ENCODE results near the gene RPL26.
"Not testable (repeated sequence)": the region's sequence is repeated elsewhere in the genome, so short reads cannot be mapped to it uniquely, and the experiment has no call there.

Gene RPL26

GRCh38 chr17:8406174-8406573 is 23.2 kb upstream of the RPL26 start:
- DNase-seq (ENCODE audit: low spot score in 2 of 2) (no peak), ATAC-seq (no peak)
- Mint-ChIP-seq H3K9me3 (no peaks in the 10 kb centered on the region), H3K27ac (no peak overlapping the region), H3K4me3 (no peak overlapping the region), H3K4me1 (no peaks in the 10 kb centered on the region), H3K36me3 (no peaks in the 10 kb centered on the region)

- no peak overlapping the region for H3K27ac Mint-ChIP-seq
- H3K36me3 Mint-ChIP-seq, result no peaks in the 10 kb centered on the region
- no peak for ATAC-seq
- H3K4me1 Mint-ChIP-seq, result no peaks in the 10 kb centered on the region
- H3K9me3 Mint-ChIP-seq, result no peaks in the 10 kb centered on the region
- no peak for DNase-seq (ENCODE audit: low spot score in 2 of 2)
- no peak overlapping the region for H3K4me3 Mint-ChIP-seq
Measured at GRCh38 chr17:8405499-8406016, 22.6 kb upstream of the RPL26 start.

DNA sequence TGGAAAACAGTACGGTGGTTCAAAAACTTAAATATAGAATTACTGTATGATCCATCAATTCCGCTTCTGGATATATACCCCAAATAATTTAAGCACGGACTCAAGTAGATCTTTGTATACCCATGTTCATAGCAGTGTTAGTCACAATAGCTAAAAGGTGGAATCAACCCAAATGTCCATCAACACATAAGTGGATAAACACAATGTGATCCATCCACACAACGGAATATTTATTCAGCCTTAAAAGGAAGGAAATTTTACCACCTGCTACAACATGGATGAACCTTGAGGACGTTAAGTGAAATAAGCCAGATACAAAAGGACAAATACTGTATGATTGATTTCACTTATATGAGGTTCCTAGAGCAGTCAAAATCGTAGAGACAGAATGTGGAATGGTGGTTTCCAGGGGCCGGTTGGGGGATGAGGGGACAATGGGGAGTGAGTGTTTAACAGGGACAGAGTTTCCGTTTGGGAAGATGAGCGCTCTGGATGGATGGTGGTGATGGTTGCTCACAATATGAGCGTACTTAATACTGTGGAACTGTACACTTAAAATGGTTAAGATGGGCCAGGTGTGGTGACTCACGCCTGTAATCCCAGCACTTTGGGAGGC is 20.0 kb upstream of the RPL26 start:
- no peak overlapping the region for H3K27ac Mint-ChIP-seq
- no peaks in the 10 kb centered on the region for H3K9me3 Mint-ChIP-seq
- no peak overlapping the region for H3K4me3 Mint-ChIP-seq
- H3K36me3 Mint-ChIP-seq, result no peaks in the 10 kb centered on the region
- H3K4me1 Mint-ChIP-seq, result no peaks in the 10 kb centered on the region
- DNase-seq (ENCODE audit: low spot score in 2 of 2), result no peak
- no peak for ATAC-seq

- DNase-seq (ENCODE audit: low spot score in 2 of 2), result no peak
- Mint-ChIP-seq H3K27ac (no peak overlapping the region), H3K9me3 (no peaks in the 10 kb centered on the region), H3K36me3 (no peaks in the 10 kb centered on the region), H3K4me1 (no peaks in the 10 kb centered on the region), H3K4me3 (no peak overlapping the region)
- ATAC-seq, result no peak
Measured at GRCh38 chr17:8401107-8401506, 18.1 kb upstream of the RPL26 start.

- DNase-seq (ENCODE audit: low spot score in 2 of 2), result no peak
- H3K9me3 Mint-ChIP-seq, result no peaks in the 10 kb centered on the region
- H3K36me3 Mint-ChIP-seq, result no peaks in the 10 kb centered on the region
- peaks cover 1% of the 10 kb centered on the region for H3K4me1 Mint-ChIP-seq
- H3K27ac Mint-ChIP-seq, result no peak overlapping the region
- no peak overlapping the region for H3K4me3 Mint-ChIP-seq
- no peak for ATAC-seq
Measured at GRCh38 chr17:8398980-8399379, 16.0 kb upstream of the RPL26 start.

DNA sequence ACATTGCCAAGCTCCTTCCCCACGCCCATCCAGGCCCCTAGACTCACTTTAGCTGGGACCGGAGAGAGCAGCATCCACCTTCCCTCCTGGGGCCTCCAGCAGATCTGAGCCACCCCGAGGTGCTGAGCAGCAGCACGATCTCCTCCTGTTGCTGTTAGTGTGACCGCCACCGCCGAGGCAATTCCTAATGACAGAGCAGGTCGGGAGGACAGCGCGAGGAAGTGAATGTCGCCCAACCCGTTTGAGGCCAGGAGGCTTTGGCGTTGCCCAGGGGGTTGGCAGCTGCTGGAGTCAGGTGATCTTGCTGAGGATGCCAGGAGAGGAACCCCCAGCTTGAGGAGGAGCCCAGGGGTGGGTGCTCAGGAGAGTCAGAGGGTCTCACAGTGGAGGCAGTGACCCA is 14.6 kb upstream of the RPL26 start, which contains the start of gene RNF222:
RNF222 (minus strand) TSS at position 192 of the 400 bp plus-strand sequence. CDS start 4,366 bp downstream, outside the sequence.
- H3K27ac Mint-ChIP-seq, result no peak within 1 kb of the TSS

DNA sequence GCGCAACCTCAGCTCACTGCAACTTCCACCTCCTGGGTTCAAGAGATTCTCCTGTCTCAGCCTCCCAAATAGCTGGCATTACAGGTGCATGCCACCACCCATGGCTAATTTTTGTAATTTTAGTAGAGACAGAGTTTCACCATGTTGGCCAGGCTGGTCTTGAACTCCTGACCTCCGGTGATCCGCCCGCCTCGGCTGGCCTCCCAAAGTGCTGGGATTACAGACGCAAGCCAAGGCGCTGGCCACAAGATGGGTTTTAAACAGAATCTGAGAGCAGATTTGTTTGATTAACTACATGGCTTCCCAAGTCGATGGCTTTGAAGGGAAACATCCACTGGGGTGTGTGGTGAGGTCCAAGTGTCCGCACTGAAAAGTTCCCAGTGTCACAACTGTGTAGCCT is 11.5 kb upstream of the RPL26 start:
- DNase-seq (ENCODE audit: low spot score in 2 of 2); H3K36me3 Mint-ChIP-seq; ATAC-seq; H3K4me3 Mint-ChIP-seq; H3K9me3 Mint-ChIP-seq: not testable (repeated sequence)
- Mint-ChIP-seq H3K27ac (peak overlapping the region; percentile 86), H3K4me1 (peaks cover 13% of the 10 kb centered on the region)

More for the DNA sequence above, 14.6 kb upstream of the RPL26 start, which contains the start of gene RNF222:
- ATAC-seq (no peak), DNase-seq (ENCODE audit: low spot score in 2 of 2) (no peak)
- Mint-ChIP-seq H3K4me3 (no peak within 1 kb of the TSS), H3K36me3 (no peaks in the 10 kb centered on the region), H3K4me1 (peaks cover 10% of the 10 kb centered on the region), H3K9me3 (no peaks in the 10 kb centered on the region)

GRCh38 chr17:8393470-8394231 is 10.7 kb upstream of the RPL26 start:
- peak overlapping the region; percentile 86 for H3K27ac Mint-ChIP-seq
- peak; percentile 94 for ATAC-seq
- DNase-seq (ENCODE audit: low spot score in 2 of 2), result no peak
- H3K4me3 Mint-ChIP-seq, result peak overlapping the region; percentile 5
- H3K36me3 Mint-ChIP-seq, result no peaks in the 10 kb centered on the region
- H3K9me3 Mint-ChIP-seq, result no peaks in the 10 kb centered on the region
- H3K4me1 Mint-ChIP-seq, result peaks cover 20% of the 10 kb centered on the region

GRCh38 chr17:8392674-8393469 is 9.9 kb upstream of the RPL26 start:
- H3K4me1 Mint-ChIP-seq, result peaks cover 28% of the 10 kb centered on the region
- no peak overlapping the region for H3K4me3 Mint-ChIP-seq

DNA sequence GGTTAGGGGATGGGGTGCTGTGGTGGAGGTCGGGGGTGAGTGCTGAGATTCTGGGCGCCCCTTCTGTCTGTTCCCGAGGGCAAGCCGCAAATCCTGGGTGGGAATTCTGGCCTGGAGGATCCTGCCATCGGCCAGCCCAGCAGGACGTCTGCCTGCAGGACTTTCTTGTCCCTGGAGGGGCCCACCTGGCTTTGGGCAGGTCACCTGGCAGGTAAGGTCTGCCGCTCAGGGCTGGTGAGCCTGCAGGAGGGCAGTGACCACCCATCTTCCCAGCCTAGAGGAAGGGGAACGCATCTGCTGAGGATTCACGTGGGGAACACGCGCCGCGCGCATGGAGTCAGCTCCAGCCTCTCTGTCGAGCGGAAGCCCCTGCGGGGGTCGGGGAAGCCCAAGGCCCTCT is 9.3 kb upstream of the RPL26 start:
- Mint-ChIP-seq H3K4me1 (peaks cover 34% of the 10 kb centered on the region), H3K27ac (no peak overlapping the region), H3K36me3 (no peaks in the 10 kb centered on the region), H3K4me3 (no peak overlapping the region), H3K9me3 (no peaks in the 10 kb centered on the region)
- ATAC-seq, result no peak
- no peak for DNase-seq (ENCODE audit: low spot score in 2 of 2)

More at GRCh38 chr17:8392674-8393469, 9.9 kb upstream of the RPL26 start:
- ATAC-seq (no peak), DNase-seq (ENCODE audit: low spot score in 2 of 2) (no peak)
- H3K27ac Mint-ChIP-seq, result peak overlapping the region; percentile 86
- H3K9me3 Mint-ChIP-seq, result no peaks in the 10 kb centered on the region
- H3K36me3 Mint-ChIP-seq, result no peaks in the 10 kb centered on the region

DNA sequence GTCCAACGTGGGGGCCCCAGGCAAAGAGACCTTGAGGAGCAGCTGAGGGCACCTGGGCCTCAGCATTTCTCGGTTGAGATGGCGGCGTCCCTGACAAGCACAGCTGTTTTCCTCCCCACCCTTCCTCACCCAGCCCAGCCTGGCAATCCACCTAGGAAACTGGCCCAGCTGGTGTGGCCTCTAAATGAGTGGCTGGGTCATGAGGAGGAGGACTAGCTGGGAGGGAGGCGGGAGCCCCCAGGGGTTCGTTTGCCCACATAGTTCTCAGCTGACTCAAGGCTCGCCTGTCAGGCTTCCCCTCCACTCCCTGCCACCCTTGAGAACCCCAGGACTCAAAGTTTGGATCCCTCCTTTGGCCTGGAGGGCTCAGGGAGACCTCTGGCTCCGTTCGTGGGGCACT is 8.7 kb upstream of the RPL26 start:
- Mint-ChIP-seq H3K9me3 (no peaks in the 10 kb centered on the region), H3K4me1 (peaks cover 37% of the 10 kb centered on the region), H3K4me3 (no peak overlapping the region), H3K27ac (no peak overlapping the region), H3K36me3 (no peaks in the 10 kb centered on the region)
- no peak for DNase-seq (ENCODE audit: low spot score in 2 of 2)
- ATAC-seq, result no peak

- ATAC-seq, result no peak
- Mint-ChIP-seq H3K4me3 (no peak overlapping the region), H3K36me3 (peaks cover 3% of the 10 kb centered on the region), H3K9me3 (no peaks in the 10 kb centered on the region), H3K4me1 (peaks cover 46% of the 10 kb centered on the region), H3K27ac (peak overlapping the region; percentile 52)
- no peak for DNase-seq (ENCODE audit: low spot score in 2 of 2)
Measured at GRCh38 chr17:8387914-8388651, 5.1 kb upstream of the RPL26 start.

- H3K4me3 Mint-ChIP-seq, result no peak overlapping the region
- peaks cover 15% of the 10 kb centered on the region for H3K36me3 Mint-ChIP-seq
- ATAC-seq, result no peak
- peaks cover 46% of the 10 kb centered on the region for H3K4me1 Mint-ChIP-seq
- DNase-seq (ENCODE audit: low spot score in 2 of 2), result no peak
- no peaks in the 10 kb centered on the region for H3K9me3 Mint-ChIP-seq
- H3K27ac Mint-ChIP-seq, result no peak overlapping the region
Measured at GRCh38 chr17:8386841-8387240, 3.8 kb upstream of the RPL26 start.

DNA sequence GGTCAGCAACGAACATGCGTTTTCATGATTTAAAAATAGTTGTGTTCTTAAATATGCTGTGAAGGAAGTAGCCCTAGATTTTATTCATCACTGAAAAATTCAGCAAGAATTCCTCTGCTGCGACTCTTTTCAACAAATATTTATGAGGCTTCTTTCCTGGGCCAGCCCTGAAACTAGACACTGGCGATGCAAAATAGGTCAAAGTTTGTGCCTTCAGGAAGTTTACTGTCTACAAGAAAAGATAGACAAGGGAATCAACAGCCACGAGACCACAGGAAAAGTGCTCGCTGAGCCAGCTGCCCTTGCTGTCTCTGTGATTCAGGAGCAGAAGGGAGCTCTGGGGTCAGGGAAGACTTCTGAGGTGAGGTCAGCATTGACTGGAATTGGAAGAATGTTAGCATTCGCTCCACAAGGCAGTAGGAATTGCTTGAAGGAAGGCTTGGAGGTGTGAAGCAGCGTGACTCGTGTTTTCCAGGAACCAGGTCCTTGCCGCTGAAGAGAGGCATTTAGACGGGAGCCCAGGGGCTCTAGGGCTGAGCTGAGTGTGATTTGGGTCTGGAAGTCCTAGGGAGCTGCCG is 1.9 kb upstream of the RPL26 start:
- DNase-seq (ENCODE audit: low spot score in 2 of 2), result no peak

DNA sequence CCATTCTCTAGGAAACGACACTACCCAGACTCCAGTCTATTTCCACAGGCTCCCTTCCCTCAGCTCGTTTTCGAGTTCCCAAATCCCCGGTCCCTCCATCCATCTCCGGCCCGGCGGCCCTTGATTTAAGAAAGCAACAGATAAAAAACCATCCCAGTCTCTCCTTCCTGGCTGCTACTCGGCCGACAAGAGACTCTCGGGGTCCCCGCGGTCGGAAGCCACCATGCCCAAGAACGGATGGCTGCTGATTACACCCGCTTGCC is 182 bp downstream of the RPL26 start:
- Mint-ChIP-seq H3K27ac (peak overlapping the region; percentile 99), H3K36me3 (peaks cover 56% of the 10 kb centered on the region), H3K4me1 (peaks cover 61% of the 10 kb centered on the region), H3K4me3 (peak overlapping the region; percentile 99), H3K9me3 (no peaks in the 10 kb centered on the region)
- DNase-seq (ENCODE audit: low spot score in 2 of 2) (no peak), ATAC-seq (no peak)

More for the DNA sequence above, 1.9 kb upstream of the RPL26 start:
- Mint-ChIP-seq H3K36me3 (peaks cover 35% of the 10 kb centered on the region), H3K4me1 (peaks cover 61% of the 10 kb centered on the region), H3K9me3 (no peaks in the 10 kb centered on the region), H3K27ac (peak overlapping the region; percentile 99), H3K4me3 (peak overlapping the region; percentile 99)
- ATAC-seq, result no peak

Data from stimulated activated effector memory CD8-positive, alpha-beta T cell treated with anti-CD3 and anti-CD28 coated beads, Interleukin-12 subunit alpha, Interleukin-12 subunit beta, amount 100 ng/mL, for 72 hours (primary cell).